GM12875 (cell line): Measurements from ENCODE around the gene ZNF292.

Source experiments
- H3K4me3 ChIP-seq: one replicate; pipeline ENCODE4 v1.5.1; 2011; ENCODE audit warnings: low read depth, low read length, control low read depth
- CTCF ChIP-seq: IDR thresholded peaks from 2 replicates; pipeline ENCODE4 v1.5.1; 2011; ENCODE audit warnings: low read depth, mild to moderate bottlenecking, control low read depth, inconsistent platforms, low read length, moderate library complexity, borderline replicate concordance; ENCODE audit not compliant: insufficient read depth

ZNF292 gene

DNA sequence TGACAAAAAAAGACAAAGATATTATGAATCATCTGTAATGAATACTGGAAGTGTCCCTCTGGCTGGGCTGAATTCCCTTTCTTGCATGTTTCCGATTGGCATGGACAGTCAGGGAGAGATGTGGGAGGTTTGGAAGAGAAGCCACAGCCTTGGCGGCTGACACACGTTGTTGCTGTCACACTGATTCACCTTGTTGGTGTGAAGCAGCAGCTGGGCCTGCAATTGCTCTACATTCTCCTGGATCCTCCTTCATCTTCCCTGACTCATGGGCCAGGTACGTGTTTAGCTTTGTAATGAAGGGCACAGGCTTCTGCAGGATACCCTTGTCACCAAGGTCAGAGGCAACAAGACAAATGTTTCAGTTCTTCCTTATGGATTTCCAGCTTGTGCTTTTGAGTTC lies 153.6 kb downstream of the ZNF292 start:
- TF ChIP-seq CTCF, result no peak
- H3K4me3 ChIP-seq, result no peak overlapping the region

GRCh38 chr6:87312860-87313259 lies 157.5 kb downstream of the ZNF292 start:
- H3K4me3 ChIP-seq, result no peak overlapping the region

More at GRCh38 chr6:87312860-87313259, 157.5 kb downstream of the ZNF292 start:
- no peak for TF ChIP-seq CTCF
